SK-N-MC (cell line): ENCODE measurements around the gene IL3RA.

Experiments
- EZH2 ChIP-seq: fragments of 200-600 bp; sonication (generic); IDR thresholded peaks from one replicate; pipeline ENCODE4 v1.6.1; 2017; ENCODE audit warnings: antibody characterized with exemption
- FOXP2 ChIP-seq: optimal IDR thresholded peaks from 2 replicates; pipeline ENCODE3; 2011; ENCODE audit warnings: mild to moderate bottlenecking, moderate library complexity; ENCODE audit not compliant: insufficient read depth; ENCODE audit errors: extremely low read length, control extremely low read depth
- POLR2AphosphoS5 ChIP-seq: IDR thresholded peaks from 2 replicates; pipeline ENCODE4 v1.6.1; 2012; ENCODE audit warnings: mild to moderate bottlenecking, low read depth, low read length, borderline replicate concordance

DNA sequence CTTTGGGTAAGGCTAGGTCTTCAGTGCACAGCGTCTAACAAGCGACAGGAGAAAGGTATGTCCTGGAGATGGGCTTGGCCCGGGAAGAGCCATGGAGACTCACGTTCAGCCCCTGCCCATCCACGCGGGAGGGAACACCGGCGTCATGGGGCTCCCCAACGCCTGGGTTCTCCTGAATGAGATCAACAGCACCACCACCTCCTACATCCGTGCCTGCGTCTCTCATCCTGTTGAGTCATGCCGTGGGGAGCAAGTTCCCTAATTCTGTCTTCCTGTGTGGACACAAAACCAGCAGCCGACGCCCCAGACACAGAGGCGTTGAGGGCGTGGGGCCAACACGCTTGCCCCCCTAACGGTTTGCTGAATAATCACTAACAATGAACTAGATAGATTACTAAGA is 20.1 kb upstream of the IL3RA start:
- TF ChIP-seq EZH2 (no peak), POLR2AphosphoS5 (no peak), FOXP2 (no peak)
